Neuron (in vitro differentiated cells): ENCODE results near the gene C19orf81.

Experiments
- H2AFZ ChIP-seq: one replicate; pipeline ENCODE4 v1.6.1; 2013; ENCODE audit warnings: low read depth, mild to moderate bottlenecking, inconsistent platforms, low read length, moderate library complexity
- H3K27me3 ChIP-seq: one replicate; pipeline ENCODE4 v1.6.1; 2013; ENCODE audit warnings: low read length; ENCODE audit not compliant: insufficient read depth
- H3K36me3 ChIP-seq: one replicate; pipeline ENCODE4 v1.6.1; 2013; ENCODE audit warnings: low read length; ENCODE audit not compliant: insufficient read depth
- H3K4me1 ChIP-seq: one replicate; pipeline ENCODE4 v1.6.1; 2013; ENCODE audit warnings: low read length; ENCODE audit not compliant: insufficient read depth
- H3K4me3 ChIP-seq: 2 replicates; pipeline ENCODE4 v1.5.1; 2013; ENCODE audit warnings: mild to moderate bottlenecking, low read length, moderate library complexity
- H3K9me3 ChIP-seq: one replicate; pipeline ENCODE4 v1.6.1; 2013; ENCODE audit warnings: low read length

C19orf81 gene

DNA sequence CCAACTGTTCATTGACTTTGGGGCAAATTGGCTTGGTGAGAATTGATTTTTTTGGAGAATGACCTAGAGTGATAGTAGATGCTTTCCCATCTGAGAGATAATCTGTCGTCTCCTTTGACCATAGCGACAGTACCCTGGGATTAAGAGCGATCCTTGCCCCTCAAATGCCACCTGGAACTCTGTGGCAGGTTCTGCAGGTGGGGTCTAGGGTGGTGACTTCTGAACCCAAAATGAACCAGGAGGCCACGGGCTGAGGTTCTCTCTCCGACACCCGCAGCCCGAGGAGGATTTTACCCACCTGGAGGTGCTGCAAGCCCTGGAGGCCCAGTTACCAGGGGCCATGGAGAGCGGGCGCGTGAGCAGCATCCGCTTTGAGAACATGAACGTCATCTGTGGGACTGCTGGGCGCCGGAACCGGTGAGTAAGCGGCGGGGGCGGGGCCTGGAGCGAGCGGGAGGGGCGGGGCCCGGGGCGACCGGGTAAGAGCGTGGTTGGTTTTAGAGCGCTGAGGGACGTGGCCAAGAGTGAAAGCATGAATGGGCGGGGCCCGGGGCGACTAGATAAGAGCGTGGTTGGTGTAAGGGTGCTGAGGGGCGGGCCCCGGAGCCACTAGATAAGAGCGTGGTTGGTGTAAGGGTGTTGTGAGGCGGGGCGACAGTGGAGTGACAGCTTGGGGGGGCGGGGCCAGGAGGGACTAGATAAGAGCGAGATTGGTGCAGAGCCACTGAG, 8.6 kb downstream of the C19orf81 start:
- no peaks in the 10 kb centered on the region for H3K9me3 ChIP-seq
- H3K36me3 ChIP-seq, result no peaks in the 10 kb centered on the region
- no peaks in the 10 kb centered on the region for H3K27me3 ChIP-seq
- H3K4me3 ChIP-seq, result peak overlapping the region; percentile 66
- H3K4me1 ChIP-seq, result peaks cover 29% of the 10 kb centered on the region
- no peak overlapping the region for H2AFZ ChIP-seq

DNA sequence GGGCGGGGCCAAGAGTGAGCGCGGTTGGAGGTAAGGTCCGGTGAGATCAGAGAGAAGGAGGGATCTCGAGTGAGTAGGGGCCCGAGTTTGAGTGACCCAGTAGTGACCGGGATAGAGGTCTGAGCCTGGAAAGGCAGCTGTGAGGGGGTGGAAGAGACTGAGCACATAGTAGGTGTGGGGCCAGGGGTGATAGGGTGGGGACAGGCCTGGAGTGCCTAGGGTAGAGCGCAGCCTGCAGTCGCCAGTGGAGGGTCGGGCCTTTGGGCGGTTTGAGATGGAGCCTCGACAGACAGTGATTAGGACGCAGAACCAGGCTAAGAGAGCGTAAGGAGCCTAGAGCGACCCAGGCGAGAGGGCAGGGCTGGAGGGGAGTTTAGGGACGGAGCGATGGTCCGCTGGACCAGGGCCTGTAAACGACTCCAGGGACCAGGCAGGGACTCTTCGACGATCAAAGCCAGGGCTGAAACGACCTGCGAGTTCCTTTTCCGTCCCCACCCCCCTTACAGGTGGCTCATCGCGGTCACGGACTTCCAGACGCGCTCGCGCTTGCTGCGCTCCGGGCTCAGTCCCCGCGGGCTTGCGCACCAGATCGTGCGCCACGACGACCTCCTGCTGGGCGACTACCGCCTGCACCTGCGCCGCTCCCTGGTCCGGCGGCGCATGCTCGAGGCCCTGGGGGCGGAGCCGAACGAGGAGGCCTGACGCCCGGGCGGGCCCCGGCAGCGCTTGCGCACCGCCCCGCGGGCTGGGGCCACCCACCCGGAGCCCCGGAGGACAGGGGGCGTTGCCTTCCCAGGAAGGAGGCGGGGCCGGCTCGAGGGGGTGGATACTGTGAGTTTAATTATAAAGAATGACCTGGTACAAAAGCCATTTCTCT, 9.4 kb downstream of the C19orf81 start:
- Histone ChIP-seq H3K36me3 (no peaks in the 10 kb centered on the region), H2AFZ (no peak overlapping the region), H3K9me3 (no peaks in the 10 kb centered on the region), H3K27me3 (no peaks in the 10 kb centered on the region), H3K4me3 (peak overlapping the region; percentile 59), H3K4me1 (peaks cover 23% of the 10 kb centered on the region)

DNA sequence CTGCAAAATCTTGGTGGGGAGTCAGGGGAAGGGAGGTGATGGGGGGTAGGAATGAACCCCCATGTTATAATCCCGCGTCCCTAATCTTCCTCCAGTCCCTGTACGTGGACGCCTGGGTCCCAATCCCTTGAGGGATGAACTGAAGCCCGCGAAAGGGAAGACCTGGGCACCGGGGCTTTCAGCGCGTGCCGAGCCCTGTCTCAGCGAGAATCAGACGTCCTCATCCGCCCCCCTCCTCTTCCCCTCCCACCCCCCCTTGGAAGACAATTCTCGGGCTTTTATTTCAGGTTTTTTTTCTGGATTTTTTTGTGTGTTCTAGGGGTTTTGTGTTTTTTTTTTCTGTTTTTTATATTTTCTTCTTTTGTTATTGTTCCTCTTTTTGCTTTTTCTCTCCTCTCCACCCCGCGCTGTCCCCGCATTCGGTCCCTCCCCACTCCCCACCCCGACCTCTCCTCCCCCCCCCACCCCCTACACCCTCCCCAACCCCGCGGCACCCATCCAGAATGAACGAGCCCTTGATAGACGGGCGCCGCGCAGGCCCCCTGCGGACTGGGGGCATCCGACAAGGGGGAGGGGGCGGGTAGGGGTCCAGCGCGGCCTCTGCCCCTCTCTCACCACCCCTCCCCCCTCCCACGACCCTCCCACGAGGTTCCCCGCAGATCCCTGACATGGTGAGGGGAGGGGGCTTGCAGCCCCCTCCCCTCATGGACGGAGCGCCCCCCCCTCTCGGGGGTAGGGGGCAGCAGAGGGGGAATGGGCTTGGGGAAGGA, 10.3 kb downstream of the C19orf81 start:
- Histone ChIP-seq H3K4me1 (peaks cover 21% of the 10 kb centered on the region), H3K4me3 (peak overlapping the region; percentile 59), H3K36me3 (no peaks in the 10 kb centered on the region)

DNA sequence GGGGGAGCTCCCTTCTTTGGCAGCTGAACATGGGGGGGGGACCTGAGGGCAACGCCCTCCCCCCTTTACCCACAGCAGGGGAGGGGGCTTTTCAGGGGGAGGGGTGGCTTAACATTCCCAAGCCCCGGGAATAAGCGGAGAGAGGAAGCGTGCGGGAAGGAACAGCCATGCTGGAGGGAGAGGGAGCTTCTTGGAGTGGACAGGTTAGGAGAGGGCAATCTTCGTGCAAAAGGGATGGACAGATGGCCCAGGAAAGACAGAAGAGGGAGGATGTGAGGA, 10.8 kb downstream of the C19orf81 start:
- Histone ChIP-seq H3K36me3 (no peaks in the 10 kb centered on the region), H3K4me3 (no peak overlapping the region), H3K9me3 (peaks cover 2% of the 10 kb centered on the region), H3K4me1 (peaks cover 21% of the 10 kb centered on the region), H3K27me3 (no peaks in the 10 kb centered on the region), H2AFZ (no peak overlapping the region)

More for the DNA sequence above, 10.3 kb downstream of the C19orf81 start:
- H2AFZ ChIP-seq, result no peak overlapping the region
- H3K27me3 ChIP-seq, result no peaks in the 10 kb centered on the region
- H3K9me3 ChIP-seq, result peaks cover 2% of the 10 kb centered on the region

DNA sequence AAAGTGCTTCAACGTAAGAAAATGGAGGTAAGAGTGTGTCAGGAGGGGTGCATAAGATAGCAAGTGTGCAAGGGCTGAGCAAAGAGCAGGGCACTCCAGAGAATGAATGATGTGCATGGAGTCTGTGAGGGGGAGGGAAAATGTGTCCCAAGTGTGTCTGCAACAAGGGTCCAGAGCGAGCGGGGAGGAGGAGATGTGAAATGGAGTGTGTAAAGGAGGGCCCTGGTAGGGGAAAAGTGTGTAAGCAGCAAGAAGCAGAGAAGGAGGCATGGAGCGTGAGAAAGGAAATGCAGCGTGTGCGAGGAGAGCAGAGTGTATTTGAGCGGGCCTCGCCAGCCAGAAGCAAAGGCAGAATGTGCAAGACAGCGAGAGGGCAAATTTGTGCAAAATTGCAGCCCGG, 11.8 kb downstream of the C19orf81 start:
- H2AFZ ChIP-seq, result no peak overlapping the region
- H3K36me3 ChIP-seq, result no peaks in the 10 kb centered on the region
- H3K4me3 ChIP-seq, result no peak overlapping the region
- peaks cover 21% of the 10 kb centered on the region for H3K4me1 ChIP-seq
- H3K9me3 ChIP-seq, result peaks cover 2% of the 10 kb centered on the region
- no peaks in the 10 kb centered on the region for H3K27me3 ChIP-seq

DNA sequence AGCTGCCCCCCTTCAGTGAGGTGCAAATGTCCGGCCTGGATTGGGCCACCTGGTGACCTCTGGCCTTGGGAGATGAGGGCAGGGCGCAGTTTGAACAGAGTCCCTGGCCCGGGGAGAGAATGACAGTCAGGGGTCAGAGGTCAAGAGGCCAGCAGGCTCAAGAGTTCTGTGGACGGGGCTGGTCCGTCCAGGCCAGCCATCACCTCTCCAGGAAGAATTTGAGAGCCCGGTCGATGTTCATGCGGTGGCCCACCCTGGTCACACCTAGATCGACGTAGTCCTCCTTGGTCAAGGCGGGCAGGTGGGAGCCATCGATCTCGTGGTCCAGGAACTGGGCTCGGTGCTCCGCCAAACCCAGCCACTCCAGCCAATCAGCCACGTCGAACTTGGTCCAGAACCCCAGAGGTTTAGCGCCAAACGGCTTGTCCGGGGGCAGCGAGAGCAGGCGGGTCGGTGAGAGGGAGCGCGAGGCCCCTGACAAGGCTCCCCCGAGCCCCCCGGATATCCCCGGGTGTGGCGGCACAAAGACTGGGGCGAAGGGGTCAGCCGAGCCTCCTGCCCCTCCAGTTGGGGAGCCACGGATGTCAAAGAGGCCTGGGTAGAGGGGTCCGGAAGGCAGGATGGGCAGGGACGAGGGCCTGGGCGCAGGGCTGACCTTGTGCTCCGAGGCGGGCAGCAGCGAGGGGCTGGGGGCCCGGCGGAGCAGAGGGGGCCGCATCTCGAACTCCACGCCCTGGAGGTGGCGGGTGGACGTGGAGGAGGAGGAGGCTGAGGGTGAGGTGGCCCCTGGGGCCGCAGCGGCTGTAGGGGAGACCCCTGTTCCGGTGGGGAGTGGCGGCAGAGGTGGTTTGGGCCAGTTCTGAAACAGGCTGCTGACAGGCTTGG, 12.8 kb downstream of the C19orf81 start:
- H2AFZ ChIP-seq, result no peak overlapping the region
- peaks cover 2% of the 10 kb centered on the region for H3K9me3 ChIP-seq
- H3K27me3 ChIP-seq, result no peaks in the 10 kb centered on the region
- H3K4me1 ChIP-seq, result peaks cover 21% of the 10 kb centered on the region
- no peak overlapping the region for H3K4me3 ChIP-seq
- H3K36me3 ChIP-seq, result no peaks in the 10 kb centered on the region

DNA sequence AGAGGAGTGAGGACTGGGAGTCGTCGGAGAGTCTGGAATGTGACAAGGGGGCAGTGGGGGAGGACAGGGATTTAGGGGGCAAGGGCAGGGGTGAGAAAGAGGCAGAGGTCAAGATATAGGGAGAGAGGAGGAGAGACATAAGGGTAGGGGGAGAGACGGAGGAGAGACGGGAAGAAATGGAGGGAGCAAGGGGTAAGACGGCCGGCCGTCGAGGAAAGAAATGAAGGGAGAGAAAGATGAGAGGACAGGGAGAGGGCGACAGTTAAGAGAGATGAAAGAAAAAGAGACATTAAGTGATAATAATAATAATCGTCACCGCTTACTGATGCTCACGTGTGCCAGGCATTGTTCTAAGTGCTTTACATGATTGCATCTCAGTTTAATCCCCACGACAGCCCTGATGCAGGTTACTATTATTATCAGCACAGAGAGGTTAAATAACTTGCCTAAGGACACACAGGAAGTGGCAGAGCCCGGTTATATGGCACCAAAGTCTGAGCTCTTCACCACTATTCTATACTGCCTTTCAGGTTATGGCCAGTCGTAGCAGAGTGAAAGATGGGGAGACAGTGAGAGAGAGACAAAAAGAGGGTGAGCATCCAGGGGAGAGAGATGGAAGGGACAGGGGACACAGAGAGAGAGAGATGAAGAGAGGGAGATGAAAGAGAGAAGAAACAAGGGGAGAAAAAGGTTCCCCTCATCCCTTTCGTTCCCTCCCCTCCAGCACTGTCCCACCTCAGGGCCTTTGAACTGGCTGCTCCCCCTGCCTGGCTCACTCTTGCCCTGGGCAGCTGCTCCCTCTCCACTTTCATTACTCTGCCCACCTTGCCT, 13.6 kb downstream of the C19orf81 start:
- no peak overlapping the region for H3K4me3 ChIP-seq

DNA sequence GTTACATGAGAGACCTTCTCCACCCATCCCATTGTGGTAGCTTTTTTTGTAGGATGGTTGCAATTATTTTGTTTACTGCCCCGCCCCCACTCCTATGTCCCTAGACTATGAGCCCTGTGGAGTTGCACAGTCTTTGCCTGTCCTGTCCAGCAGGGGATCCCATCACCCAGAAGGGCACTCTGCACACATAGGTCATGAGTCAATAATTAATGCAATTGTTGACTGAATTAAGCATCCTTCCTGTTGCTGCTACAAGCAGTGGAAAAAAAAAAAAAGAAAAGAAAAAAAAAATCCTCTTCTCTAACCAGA, 14.2 kb downstream of the C19orf81 start:
- H3K4me3 ChIP-seq, result no peak overlapping the region
- peaks cover 2% of the 10 kb centered on the region for H3K9me3 ChIP-seq
- H3K36me3 ChIP-seq, result no peaks in the 10 kb centered on the region
- H2AFZ ChIP-seq, result no peak overlapping the region
- peaks cover 13% of the 10 kb centered on the region for H3K4me1 ChIP-seq
- no peaks in the 10 kb centered on the region for H3K27me3 ChIP-seq

More for the DNA sequence above, 13.6 kb downstream of the C19orf81 start:
- Histone ChIP-seq H3K27me3 (no peaks in the 10 kb centered on the region), H3K9me3 (peaks cover 2% of the 10 kb centered on the region), H3K4me1 (peaks cover 13% of the 10 kb centered on the region), H2AFZ (no peak overlapping the region), H3K36me3 (no peaks in the 10 kb centered on the region)

DNA sequence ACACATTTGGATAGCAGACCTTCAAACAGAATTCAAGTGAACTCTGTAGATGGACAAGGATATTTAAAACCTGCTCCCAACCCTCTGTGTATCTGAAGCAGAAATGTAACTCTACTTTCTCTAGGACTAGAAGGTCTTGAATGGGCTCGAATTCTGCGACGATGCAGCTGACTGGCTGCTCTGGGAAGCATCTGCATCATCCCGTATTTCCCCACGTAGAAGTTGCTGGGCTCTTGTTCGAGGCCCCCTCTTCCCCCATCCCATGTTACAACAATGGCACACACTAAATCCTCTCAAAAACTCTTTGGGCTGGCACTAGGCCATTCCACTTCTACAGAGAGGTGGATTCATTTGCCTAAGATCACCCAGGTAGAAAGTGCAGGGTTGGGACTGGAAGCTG, 15.0 kb downstream of the C19orf81 start:
- Histone ChIP-seq H3K4me3 (no peak overlapping the region), H3K27me3 (no peaks in the 10 kb centered on the region), H2AFZ (no peak overlapping the region), H3K36me3 (no peaks in the 10 kb centered on the region), H3K4me1 (peaks cover 10% of the 10 kb centered on the region), H3K9me3 (peaks cover 2% of the 10 kb centered on the region)

DNA sequence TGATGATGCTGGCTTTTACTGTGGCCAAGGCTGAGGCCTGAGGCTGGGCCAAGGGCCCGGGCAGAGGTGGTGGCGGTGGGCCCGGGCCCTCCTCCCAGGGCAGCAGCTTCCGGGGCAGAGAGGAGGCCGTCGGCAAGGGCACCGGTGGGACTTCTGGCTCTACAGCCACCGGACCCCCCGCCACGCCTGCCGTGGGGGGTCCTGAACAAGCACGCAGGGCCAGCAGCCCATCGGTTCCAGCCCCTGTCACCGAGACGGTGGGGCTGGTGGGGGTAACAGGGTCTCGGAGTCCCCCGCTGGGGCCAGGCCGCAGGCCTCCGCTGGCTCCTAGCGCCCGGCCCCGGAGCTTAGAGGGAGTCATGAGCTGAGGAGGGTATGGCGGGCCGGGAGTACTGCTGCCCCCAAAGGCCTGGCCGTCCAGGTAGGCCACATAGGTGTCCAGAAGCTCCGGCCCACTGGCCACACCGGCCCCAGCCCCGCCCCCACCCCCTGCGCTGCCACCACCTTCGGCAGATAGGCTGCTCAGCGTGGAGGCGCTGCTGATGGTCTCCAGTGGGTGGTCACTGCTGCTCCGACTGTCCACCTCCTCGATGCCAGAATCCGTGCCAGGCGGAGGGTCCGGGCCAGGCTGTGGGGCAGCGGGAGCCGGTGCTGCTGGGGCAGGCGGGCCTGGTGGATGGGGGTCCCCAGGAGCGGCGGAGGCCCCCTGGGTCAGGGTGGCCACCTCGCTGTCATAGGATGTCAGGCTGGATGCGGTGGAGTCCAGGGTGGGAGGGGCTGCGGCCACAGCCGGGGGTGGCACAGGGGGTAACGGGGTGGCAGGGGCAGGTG, 17.3 kb downstream of the C19orf81 start:
- H3K9me3 ChIP-seq, result peaks cover 2% of the 10 kb centered on the region
- H3K4me1 ChIP-seq, result peaks cover under 1% of the 10 kb centered on the region
- no peaks in the 10 kb centered on the region for H3K27me3 ChIP-seq
- H3K4me3 ChIP-seq, result no peak overlapping the region
- no peaks in the 10 kb centered on the region for H3K36me3 ChIP-seq
- no peak overlapping the region for H2AFZ ChIP-seq

DNA sequence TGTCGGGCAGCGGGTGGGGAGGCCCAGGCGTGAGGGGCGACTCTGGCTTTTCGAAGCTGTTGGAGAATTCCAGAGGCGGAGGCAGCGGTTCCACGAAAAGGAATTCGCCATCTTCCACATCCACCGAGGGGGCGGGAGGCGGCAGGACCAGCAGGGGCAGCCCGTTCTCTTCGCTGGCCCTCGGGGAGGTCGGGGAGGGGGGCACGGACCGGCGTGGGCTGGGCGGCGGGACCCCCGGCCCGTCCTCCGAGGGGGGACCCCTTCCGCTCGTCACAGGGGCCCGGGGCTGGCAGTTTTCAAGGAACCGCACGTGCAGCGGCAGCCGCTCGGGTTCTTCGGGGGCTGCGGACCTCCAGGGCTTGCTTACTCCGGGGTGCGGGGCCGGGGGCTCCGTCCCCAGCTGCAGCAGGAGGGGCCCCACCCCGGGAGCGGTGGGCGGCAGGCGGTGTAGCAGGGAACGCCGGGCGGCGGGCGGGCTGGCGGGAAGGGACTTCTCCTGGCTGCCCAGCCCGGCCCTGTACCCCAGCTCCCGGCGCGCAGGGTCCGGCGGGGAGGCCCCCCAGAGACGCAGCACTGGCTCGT, 18.0 kb downstream of the C19orf81 start:
- H3K4me3 ChIP-seq, result no peak overlapping the region
- H3K4me1 ChIP-seq, result no peaks in the 10 kb centered on the region
- no peaks in the 10 kb centered on the region for H3K27me3 ChIP-seq
- H3K36me3 ChIP-seq, result no peaks in the 10 kb centered on the region
- no peak overlapping the region for H2AFZ ChIP-seq
- H3K9me3 ChIP-seq, result peaks cover 2% of the 10 kb centered on the region
